ENCODE data around the gene CCDC92. TPM values are rescaled to one million over a fixed set of nuclear protein-coding genes. Genes with fewer than 3 reads are reported as not detected.

CCDC92 gene
- total and polyA plus RNA-seq, 2 donors (not counting 3 experiments of a cell fraction or from before 2014, with no cell fraction given) = 41.2 to 41.6 TPM

- BruUV-seq (replicated peaks) = no TSS peak
- dilution Hi-C loops (cut with MboI; ENCODE audit: extremely low pct_ligation_motif_present, low sequenced_read_pairs) = no loop called here
Measured at GRCh38 chr12:123966596-123966995, 6.0 kb downstream of the CCDC92 start.

DNA sequence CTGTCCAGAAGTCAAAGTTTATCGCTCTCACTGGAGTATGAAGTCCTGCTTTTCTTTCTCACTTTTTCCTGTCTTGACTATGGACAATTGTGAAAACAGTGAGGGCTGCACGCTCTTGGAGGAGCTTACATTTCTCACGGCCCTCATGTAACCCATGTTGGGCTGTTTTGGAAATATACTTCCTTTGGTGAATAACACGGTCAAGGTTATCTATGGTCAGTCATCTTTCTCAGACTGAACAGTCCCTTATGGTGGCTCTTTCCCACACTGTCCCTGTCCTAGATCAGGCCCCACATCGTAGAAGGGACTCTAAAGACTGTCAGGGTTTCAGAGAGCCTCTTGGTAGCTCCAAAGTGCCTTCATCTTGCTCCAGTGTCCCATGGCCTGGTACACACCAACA, 7.2 kb downstream of the CCDC92 start:
- no peaks in the 10 kb centered on the region for H4K20me1 ChIP-seq (replicated peaks; ENCODE audit: control insufficient read depth, extremely low read depth, insufficient read depth, low read length)
- H3K4me3 ChIP-seq (replicated peaks in 1 of 3; ENCODE audit: insufficient read depth in 1 of 3, low read depth in 1 of 3, low read length in 3 of 3) = no peak overlapping the region
- TF ChIP-seq POLR2AphosphoS5 (IDR thresholded peaks at IDR 0.05; ENCODE audit: insufficient read depth, low read depth, low read length) = no peak
- TF ChIP-seq, protein P1, sequence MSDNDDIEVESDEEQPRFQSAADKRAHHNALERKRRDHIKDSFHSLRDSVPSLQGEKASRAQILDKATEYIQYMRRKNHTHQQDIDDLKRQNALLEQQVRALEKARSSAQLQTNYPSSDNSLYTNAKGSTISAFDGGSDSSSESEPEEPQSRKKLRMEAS (IDR thresholded peaks at IDR 0.05; ENCODE audit: insufficient read depth, insufficient read length) = no peak
- no peak for TF ChIP-seq FOS (IDR thresholded peaks at IDR 0.05; ENCODE audit: borderline replicate concordance, insufficient read depth, low read length)
- TF ChIP-seq, protein P2, sequence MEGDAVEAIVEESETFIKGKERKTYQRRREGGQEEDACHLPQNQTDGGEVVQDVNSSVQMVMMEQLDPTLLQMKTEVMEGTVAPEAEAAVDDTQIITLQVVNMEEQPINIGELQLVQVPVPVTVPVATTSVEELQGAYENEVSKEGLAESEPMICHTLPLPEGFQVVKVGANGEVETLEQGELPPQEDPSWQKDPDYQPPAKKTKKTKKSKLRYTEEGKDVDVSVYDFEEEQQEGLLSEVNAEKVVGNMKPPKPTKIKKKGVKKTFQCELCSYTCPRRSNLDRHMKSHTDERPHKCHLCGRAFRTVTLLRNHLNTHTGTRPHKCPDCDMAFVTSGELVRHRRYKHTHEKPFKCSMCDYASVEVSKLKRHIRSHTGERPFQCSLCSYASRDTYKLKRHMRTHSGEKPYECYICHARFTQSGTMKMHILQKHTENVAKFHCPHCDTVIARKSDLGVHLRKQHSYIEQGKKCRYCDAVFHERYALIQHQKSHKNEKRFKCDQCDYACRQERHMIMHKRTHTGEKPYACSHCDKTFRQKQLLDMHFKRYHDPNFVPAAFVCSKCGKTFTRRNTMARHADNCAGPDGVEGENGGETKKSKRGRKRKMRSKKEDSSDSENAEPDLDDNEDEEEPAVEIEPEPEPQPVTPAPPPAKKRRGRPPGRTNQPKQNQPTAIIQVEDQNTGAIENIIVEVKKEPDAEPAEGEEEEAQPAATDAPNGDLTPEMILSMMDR (IDR thresholded peaks at IDR 0.05; ENCODE audit: extremely low read depth in 1 of 2, insufficient read depth in 1 of 2, low read depth in 1 of 2, low read length in 2 of 2) = no peak
- TF ChIP-seq MYC (IDR thresholded peaks at IDR 0.05; ENCODE audit: low read depth, low read length) = no peak
- no peak for TF ChIP-seq EZH2 (IDR thresholded peaks at IDR 0.05; ENCODE audit: borderline replicate concordance, low read depth, low read length, severe bottlenecking)
- TF ChIP-seq JUN (IDR thresholded peaks at IDR 0.05; ENCODE audit: borderline replicate concordance, insufficient read depth, insufficient read length, low read depth) = no peak
- TF ChIP-seq GATA2 (IDR thresholded peaks at IDR 0.05; ENCODE audit: insufficient read depth, insufficient read length, low read depth, low read length) = no peak
- TF ChIP-seq POLR2A (IDR thresholded peaks at IDR 0.05; ENCODE audit: low read depth, low read length) = no peak
- H3K4me1 ChIP-seq (ENCODE audit: control insufficient read depth, extremely low read depth, insufficient read depth, low read length) = no peaks in the 10 kb centered on the region
- ChIA-PET CTCF (interaction anchor here (1.2 kb wide), 1 partner anchor 163 kb away, joined by 3 read pairs; no protein-coding TSS in a partner anchor), POLR2A (no interaction called here)
- intact Hi-C loops (cut with micrococcal nuclease) = no loop called here
- no peak overlapping the region for H2AFZ ChIP-seq (ENCODE audit: low read depth, low read length)
- DNase-seq (ENCODE audit: low read depth, low spot score) (no peak), FAIRE-seq (no peak)
- H3K36me3 ChIP-seq (ENCODE audit: control insufficient read depth in 2 of 2, extremely low read depth in 1 of 2, insufficient read depth in 2 of 2, low read length in 2 of 2) = peaks cover 0 to 2% of the 10 kb centered on the region in 2 experiments
- no peak overlapping the region for H3K9ac ChIP-seq (replicated peaks; ENCODE audit: extremely low read depth, insufficient read depth, low read length)
- no peak overlapping the region for H3K4me2 ChIP-seq (ENCODE audit: insufficient read depth, low read length)
- no TSS peak for BruUV-seq (replicated peaks)
- dilution Hi-C loops (cut with MboI; ENCODE audit: extremely low pct_ligation_motif_present, low sequenced_read_pairs) = no loop called here
- H3K79me2 ChIP-seq (ENCODE audit: control insufficient read depth, insufficient read depth, low read length) = no peaks in the 10 kb centered on the region
- no peaks in the 10 kb centered on the region for H3K9me3 ChIP-seq (replicated peaks; ENCODE audit: control insufficient read depth, insufficient read depth, low read length)
- H3K27ac ChIP-seq (ENCODE audit: insufficient read depth, low read depth, low read length) = no peak overlapping the region
- no peaks in the 10 kb centered on the region for H3K9me1 ChIP-seq (replicated peaks; ENCODE audit: control insufficient read depth, extremely low read depth, insufficient read depth, low read length)
- H3K27me3 ChIP-seq (ENCODE audit: control insufficient read depth in 2 of 2, insufficient read depth in 2 of 2, low read length in 2 of 2) = no peaks in the 10 kb centered on the region

More at GRCh38 chr12:123966596-123966995, 6.0 kb downstream of the CCDC92 start:
- no peak overlapping the region for H3K4me2 ChIP-seq (ENCODE audit: insufficient read depth, low read length)
- POLR2A ChIA-PET = no interaction called here
- TF ChIP-seq EZH2 (IDR thresholded peaks at IDR 0.05; ENCODE audit: borderline replicate concordance, low read depth, low read length, severe bottlenecking) = no peak
- TF ChIP-seq POLR2A (IDR thresholded peaks at IDR 0.05; ENCODE audit: low read depth, low read length) = no peak
- no peak for TF ChIP-seq FOS (IDR thresholded peaks at IDR 0.05; ENCODE audit: borderline replicate concordance, insufficient read depth, low read length)
- DNase-seq (ENCODE audit: low read depth, low spot score) (no peak), FAIRE-seq (no peak)
- no peak overlapping the region for H3K27ac ChIP-seq (ENCODE audit: insufficient read depth, low read depth, low read length)
- intact Hi-C loops (cut with micrococcal nuclease) = no loop called here
- H4K20me1 ChIP-seq (replicated peaks; ENCODE audit: control insufficient read depth, extremely low read depth, insufficient read depth, low read length) = no peaks in the 10 kb centered on the region
- no peak overlapping the region for H2AFZ ChIP-seq (ENCODE audit: low read depth, low read length)
- no peaks in the 10 kb centered on the region for H3K9me1 ChIP-seq (replicated peaks; ENCODE audit: control insufficient read depth, extremely low read depth, insufficient read depth, low read length)
- no peak overlapping the region for H3K9ac ChIP-seq (replicated peaks; ENCODE audit: extremely low read depth, insufficient read depth, low read length)
- H3K9me3 ChIP-seq (replicated peaks; ENCODE audit: control insufficient read depth, insufficient read depth, low read length) = no peaks in the 10 kb centered on the region
- H3K36me3 ChIP-seq (ENCODE audit: control insufficient read depth in 2 of 2, extremely low read depth in 1 of 2, insufficient read depth in 2 of 2, low read length in 2 of 2) = peaks cover 0 to 2% of the 10 kb centered on the region in 2 experiments
- CTCF ChIA-PET = interaction anchor here (0.8 kb wide), 1 partner anchor 61 kb away, joined by 3 read pairs; no protein-coding TSS in a partner anchor
- H3K27me3 ChIP-seq (ENCODE audit: control insufficient read depth in 2 of 2, insufficient read depth in 2 of 2, low read length in 2 of 2) = no peaks in the 10 kb centered on the region
- no peak overlapping the region for H3K4me3 ChIP-seq (replicated peaks in 1 of 3; ENCODE audit: insufficient read depth in 1 of 3, low read depth in 1 of 3, low read length in 3 of 3)
- H3K79me2 ChIP-seq (ENCODE audit: control insufficient read depth, insufficient read depth, low read length) = peaks cover under 1% of the 10 kb centered on the region
- no peaks in the 10 kb centered on the region for H3K4me1 ChIP-seq (ENCODE audit: control insufficient read depth, extremely low read depth, insufficient read depth, low read length)
